Measurements from ENCODE around the gene FLYWCH1. TPM values are rescaled to one million over a fixed set of nuclear protein-coding genes. Genes with fewer than 3 reads are reported as not detected.

The FLYWCH1 gene
- polyA plus RNA-seq, 3 donors, result 5.0 to 42.7 (median 7.1) TPM

DNA sequence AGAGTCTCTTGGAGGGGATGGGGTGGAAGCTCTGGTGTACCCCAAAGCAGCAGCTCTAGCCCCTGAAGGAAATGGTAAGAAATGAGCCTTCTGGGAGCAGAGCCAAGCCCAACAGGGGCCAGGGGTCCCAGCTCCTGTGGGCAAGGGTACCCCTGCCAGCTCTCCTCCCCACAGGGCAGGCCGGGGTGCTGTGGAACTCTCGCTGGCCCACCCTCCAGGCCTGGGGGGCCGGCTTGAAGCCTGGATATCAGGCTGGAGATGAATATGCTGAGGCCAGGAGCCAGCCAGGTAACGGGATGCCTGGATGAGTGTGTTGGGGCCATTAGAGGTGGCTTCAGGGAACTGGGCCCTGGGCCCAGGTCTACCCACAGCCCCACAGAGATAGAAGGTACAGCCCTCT is 88.8 kb downstream of the FLYWCH1 start:
- H3K9me3 ChIP-seq (replicated peaks in 1 of 2; ENCODE audit: control insufficient read depth in 1 of 2, insufficient read depth in 1 of 2, low read length in 2 of 2), result no peaks in the 10 kb centered on the region
- H4K20me1 ChIP-seq (ENCODE audit: insufficient read depth, low read length), result no peaks in the 10 kb centered on the region
- H3K4me2 ChIP-seq (replicated peaks; ENCODE audit: extremely low read depth, low read length, poor library complexity, severe bottlenecking), result no peak overlapping the region
- Mint-ChIP-seq H3K4me3 (peak overlapping the region in 1 of 2 donors; percentile 53), H3K27me3 (ENCODE audit: low read depth in 3 of 3) (peaks cover 0 to 22% (median 16%) of the 10 kb centered on the region in 3 donors), H3K9me3 (peaks cover 0 to 3% (median 0%) of the 10 kb centered on the region in 7 donors), H3K4me1 (peaks cover 7% of the 10 kb centered on the region), H3K27ac (peak overlapping the region in 1 of 7 donors; percentile 11), H3K36me3 (no peaks in the 10 kb centered on the region)
- no peak overlapping the region for H2AFZ ChIP-seq (ENCODE audit: insufficient read depth, low read depth, low read length, poor library complexity, severe bottlenecking)
- DNase-seq, result no peak
- no peak overlapping the region for H3K4me3 ChIP-seq (replicated peaks in 1 of 3; ENCODE audit: low read depth in 2 of 3, low read length in 3 of 3)
- H3K27me3 ChIP-seq (ENCODE audit: control insufficient read depth in 2 of 2, insufficient read depth in 2 of 2, low read length in 2 of 2), result peaks cover 0 to 2% of the 10 kb centered on the region in 2 donors
- 100% methylated on average over 2 of the region's 4 CpGs for WGBS (ENCODE audit: insufficient coverage)
- H3K27ac ChIP-seq (ENCODE audit: low read depth in 1 of 2, low read length in 2 of 2), result no peak overlapping the region
- intact Hi-C loops (cut with micrococcal nuclease), result loop anchor here in 1 of 2 donors (2.0 kb wide), 1 partner anchor 14 kb away; no protein-coding TSS in a partner anchor
- TF ChIP-seq CTCF (IDR thresholded peaks at IDR 0.05), result no peak
- no peaks in the 10 kb centered on the region for H3K79me2 ChIP-seq (ENCODE audit: insufficient read depth, low read length)
- H3K9ac ChIP-seq (ENCODE audit: insufficient read depth, low read length, poor library complexity, severe bottlenecking), result no peak overlapping the region
- H3K4me1 ChIP-seq (ENCODE audit: control insufficient read depth in 1 of 2, insufficient read depth in 2 of 2, low read length in 2 of 2), result peaks cover 8 to 9% of the 10 kb centered on the region in 2 donors
- H3K36me3 ChIP-seq (replicated peaks in 1 of 2; ENCODE audit: control insufficient read depth in 1 of 2, insufficient read depth in 2 of 2, low read length in 2 of 2), result no peaks in the 10 kb centered on the region

Small RNAs within 50 kb of the gene (small RNA-seq; reads per million reads assigned to genes)
- gene LINC00514 (ENCODE audit: insufficient read length, low read depth), result not detected

Other genes with a start within 250 kb of the FLYWCH1 start
- gene KCTD5, start 229.4 kb upstream of the FLYWCH1 start, polyA plus RNA-seq, result 10 to 100 TPM; 16.0 to 23.1 (median 21.0) TPM
- gene PRSS27, start 191.7 kb upstream of the FLYWCH1 start, polyA plus RNA-seq, result 1 to 10 TPM in 1 of 3 donors, not detected in 2; 1.1 TPM
- gene SRRM2, start 159.3 kb upstream of the FLYWCH1 start, polyA plus RNA-seq, result 1,000 to 10,000 TPM in 1 of 3 donors, 10 to 100 TPM in 2; 19.0 to 1,186 (median 31.8) TPM
- 100 to 1,000 TPM; 150 to 405 (median 363) TPM for gene ELOB, start 134.7 kb upstream of the FLYWCH1 start, polyA plus RNA-seq
- under 1 TPM in 1 of 3 donors, not detected in 2; 0.05 TPM for gene PRSS33, start 124.4 kb upstream of the FLYWCH1 start, polyA plus RNA-seq
- not detected for gene PRSS41, start 113.5 kb upstream of the FLYWCH1 start, polyA plus RNA-seq
- 1 to 10 TPM; 2.1 to 9.0 (median 3.1) TPM for gene PRSS21, start 94.7 kb upstream of the FLYWCH1 start, polyA plus RNA-seq
- gene ZG16B, start 81.6 kb upstream of the FLYWCH1 start, polyA plus RNA-seq, result 10 to 100 TPM in 2 of 3 donors, 1 to 10 TPM in 1; 6.8 to 12.9 (median 11.0) TPM
- gene PRSS22, start 53.8 kb upstream of the FLYWCH1 start, polyA plus RNA-seq, result not detected
- 10 to 100 TPM; 10.9 to 14.8 (median 12.7) TPM for gene FLYWCH2, start 28.7 kb upstream of the FLYWCH1 start, polyA plus RNA-seq
- under 1 TPM in 1 of 3 donors, not detected in 2; 0.09 TPM for gene KREMEN2, start 52.3 kb downstream of the FLYWCH1 start, polyA plus RNA-seq
- 10 to 100 TPM in 1 of 3 donors, 1 to 10 TPM in 2; 6.3 to 14.2 (median 8.9) TPM for gene PAQR4, start 57.4 kb downstream of the FLYWCH1 start, polyA plus RNA-seq
- 1 to 10 TPM in 2 of 3 donors, under 1 TPM in 1; 0.39 to 3.2 (median 3.0) TPM for gene PKMYT1, start 68.5 kb downstream of the FLYWCH1 start, polyA plus RNA-seq
- 1 to 10 TPM in 1 of 3 donors, not detected in 2; 2.1 TPM for gene CLDN9, start 101.0 kb downstream of the FLYWCH1 start, polyA plus RNA-seq
- gene CLDN6, start 106.3 kb downstream of the FLYWCH1 start, polyA plus RNA-seq, result not detected
- 1 to 10 TPM; 2.9 to 6.2 (median 5.7) TPM for gene TNFRSF12A, start 108.4 kb downstream of the FLYWCH1 start, polyA plus RNA-seq
- gene HCFC1R1, start 112.0 kb downstream of the FLYWCH1 start, polyA plus RNA-seq, result 10 to 100 TPM; 16.7 to 27.1 (median 19.9) TPM
- 10 to 100 TPM; 42.4 to 59.2 (median 57.7) TPM for gene THOC6, start 112.1 kb downstream of the FLYWCH1 start, polyA plus RNA-seq
- not detected for gene BICDL2, start 125.0 kb downstream of the FLYWCH1 start, polyA plus RNA-seq
- 10 to 100 TPM in 1 of 3 donors, 1 to 10 TPM in 1, under 1 TPM in 1; 0.71 to 26.6 (median 2.6) TPM for gene MMP25, start 134.6 kb downstream of the FLYWCH1 start, polyA plus RNA-seq
- gene IL32, start 153.7 kb downstream of the FLYWCH1 start, polyA plus RNA-seq, result 1 to 10 TPM in 2 of 3 donors, under 1 TPM in 1; 0.53 to 8.0 (median 5.6) TPM
- gene ZSCAN10, start 187.4 kb downstream of the FLYWCH1 start, polyA plus RNA-seq, result under 1 TPM in 1 of 3 donors, not detected in 2; 0.29 TPM
- gene ZNF205, start 200.7 kb downstream of the FLYWCH1 start, polyA plus RNA-seq, result 1 to 10 TPM; 1.0 to 6.7 (median 1.3) TPM
- 1 to 10 TPM; 1.5 to 2.6 (median 1.8) TPM for gene ZNF213, start 223.1 kb downstream of the FLYWCH1 start, polyA plus RNA-seq

Measured in CD14-positive monocyte (primary cell).